Retinal pigment epithelial cell (primary cell): ENCODE measurements around the gene CALML5.

Experiments
- DNase-seq: peaks from one replicate; pipeline ENCODE4 v3.0.0-alpha.2; 2010; ENCODE audit warnings: low read depth
- H3K4me3 ChIP-seq: 2 replicates; pipeline ENCODE4 v1.5.1; 2011; ENCODE audit warnings: mild to moderate bottlenecking, low read length, control low read depth, moderate library complexity
- CTCF ChIP-seq: conservative IDR thresholded peaks from 2 replicates; pipeline ENCODE4 v1.5.1; 2011; ENCODE audit warnings: low read depth, low read length, control low read depth, inconsistent platforms

Gene CALML5

GRCh38 chr10:5523796-5524574 lies 24.6 kb upstream of the CALML5 start:
- DNase-seq = no peak
- H3K4me3 ChIP-seq = no peak overlapping the region
- no peak for TF ChIP-seq CTCF

- DNase-seq = no peak
- no peak for TF ChIP-seq CTCF
- H3K4me3 ChIP-seq = no peak overlapping the region
Measured at GRCh38 chr10:5522913-5523560, 23.7 kb upstream of the CALML5 start.

DNA sequence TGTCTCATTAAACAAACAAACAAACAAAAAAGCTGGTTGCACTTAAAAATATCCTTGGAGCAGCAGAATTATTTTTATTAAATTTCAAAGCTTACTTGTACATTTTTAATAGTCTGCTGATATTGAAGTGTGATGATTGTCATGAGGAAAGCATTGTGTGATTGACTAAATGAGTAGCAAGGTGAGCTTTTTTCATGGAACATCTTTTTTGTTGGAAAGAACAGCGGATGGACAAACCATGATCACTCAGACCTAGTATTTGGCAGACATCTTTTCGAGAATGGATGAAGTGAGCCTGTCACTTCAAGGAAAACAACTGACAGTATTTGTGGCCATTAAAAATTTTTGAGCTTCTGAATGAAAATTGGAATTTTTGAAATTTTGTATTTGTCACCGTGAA lies 19.7 kb upstream of the CALML5 start:
- no peak overlapping the region for H3K4me3 ChIP-seq
- no peak for TF ChIP-seq CTCF
- DNase-seq = no peak

- H3K4me3 ChIP-seq = no peak overlapping the region
- no peak for DNase-seq
- no peak for TF ChIP-seq CTCF
Measured at GRCh38 chr10:5518143-5518542, 18.8 kb upstream of the CALML5 start.

GRCh38 chr10:5517546-5517945 lies 18.2 kb upstream of the CALML5 start:
- no peak for TF ChIP-seq CTCF
- H3K4me3 ChIP-seq = no peak overlapping the region
- no peak for DNase-seq

DNA sequence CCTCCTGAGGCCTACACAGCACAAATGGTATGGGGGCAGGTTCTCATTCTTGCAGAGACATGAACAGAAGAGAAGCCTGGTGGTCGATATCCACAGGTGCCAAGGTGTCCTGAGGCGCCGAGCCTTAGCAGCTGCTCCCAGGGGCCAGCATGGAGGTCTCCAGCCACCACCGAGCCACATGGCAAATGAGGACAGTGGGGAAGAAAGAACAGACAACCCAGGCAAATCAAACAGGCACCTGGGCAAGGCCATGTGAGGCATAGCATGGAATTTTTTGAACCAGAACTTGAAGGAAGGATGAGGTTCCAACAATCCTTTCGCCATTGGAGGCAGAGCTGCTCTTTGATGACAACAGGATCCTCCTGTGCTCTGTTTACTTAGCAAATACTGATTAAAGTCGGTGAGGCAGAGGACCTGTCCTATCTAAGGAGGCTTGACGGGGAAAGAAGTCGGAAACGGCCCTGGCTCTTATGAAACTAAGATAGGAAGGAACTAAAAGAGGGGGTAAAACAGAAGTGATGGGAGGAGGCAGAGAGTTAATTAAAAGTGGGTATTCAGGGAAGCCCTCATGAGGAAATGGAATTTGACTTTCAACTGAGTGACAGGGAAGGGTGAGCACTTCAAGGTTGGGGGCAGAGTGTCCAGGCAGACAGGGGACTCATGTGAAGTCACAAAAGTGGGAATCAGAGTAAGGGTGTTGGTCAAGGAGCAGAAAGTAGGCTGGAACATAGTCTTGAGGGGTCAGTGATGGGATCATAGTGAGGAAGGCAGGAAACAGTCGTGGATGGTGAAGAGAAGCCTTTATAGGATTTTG lies 16.8 kb upstream of the CALML5 start:
- TF ChIP-seq CTCF = no peak
- DNase-seq = no peak
- H3K4me3 ChIP-seq = no peak overlapping the region
